Limb (tissue), 2 donors: ENCODE data around the gene SRRT.
"Not testable (repeated sequence)": the region's sequence is repeated elsewhere in the genome, so short reads cannot be mapped to it uniquely, and the experiment has no call there.

Experiments used
- DNase-seq, 2 donors: peaks; one replicate each; pipeline ENCODE4 v3.0.0-alpha.2; 2016; ENCODE audit errors: extremely low spot score in 2 of 2

SRRT gene

GRCh38 chr7:100854899-100855298 lies 20.0 kb upstream of the SRRT start:
- not testable (repeated sequence) for DNase-seq

DNA sequence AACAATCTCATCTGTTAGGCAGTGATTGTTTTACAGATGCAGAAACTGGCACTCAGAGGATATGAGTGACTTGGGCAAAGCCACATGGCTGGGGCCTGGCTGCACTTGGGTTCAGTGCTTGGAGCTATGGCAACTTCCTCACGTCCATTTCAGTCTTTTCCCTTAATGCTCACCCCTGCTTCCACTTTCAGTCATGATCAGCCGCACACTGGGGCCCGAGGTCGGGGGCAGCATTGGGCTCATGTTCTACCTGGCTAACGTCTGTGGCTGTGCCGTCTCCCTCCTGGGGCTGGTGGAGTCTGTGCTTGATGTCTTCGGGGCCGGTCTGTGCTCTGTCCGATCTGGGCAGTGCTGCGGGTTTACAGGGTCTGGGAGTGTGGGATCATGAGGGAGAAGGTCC lies 19.4 kb upstream of the SRRT start:
- DNase-seq: no peak

DNA sequence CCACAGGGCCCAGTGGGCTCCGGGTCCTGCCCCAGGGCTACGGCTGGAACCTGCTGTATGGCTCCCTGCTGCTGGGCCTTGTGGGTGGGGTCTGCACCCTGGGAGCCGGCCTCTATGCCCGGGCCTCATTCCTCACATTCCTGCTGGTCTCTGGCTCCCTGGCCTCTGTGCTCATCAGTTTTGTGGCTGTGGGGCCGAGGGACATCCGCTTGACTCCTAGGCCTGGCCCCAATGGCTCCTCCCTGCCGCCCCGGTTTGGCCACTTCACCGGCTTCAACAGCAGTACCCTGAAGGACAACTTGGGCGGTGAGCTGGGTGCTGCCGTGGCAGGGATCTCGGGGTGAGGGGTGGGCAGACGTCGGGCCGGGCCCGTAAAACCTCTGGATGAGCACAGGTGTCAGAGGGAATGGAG lies 18.0 kb upstream of the SRRT start:
- no peak for DNase-seq

- no peak for DNase-seq
Observed at GRCh38 chr7:100859856-100860255, 15.0 kb upstream of the SRRT start.

DNA sequence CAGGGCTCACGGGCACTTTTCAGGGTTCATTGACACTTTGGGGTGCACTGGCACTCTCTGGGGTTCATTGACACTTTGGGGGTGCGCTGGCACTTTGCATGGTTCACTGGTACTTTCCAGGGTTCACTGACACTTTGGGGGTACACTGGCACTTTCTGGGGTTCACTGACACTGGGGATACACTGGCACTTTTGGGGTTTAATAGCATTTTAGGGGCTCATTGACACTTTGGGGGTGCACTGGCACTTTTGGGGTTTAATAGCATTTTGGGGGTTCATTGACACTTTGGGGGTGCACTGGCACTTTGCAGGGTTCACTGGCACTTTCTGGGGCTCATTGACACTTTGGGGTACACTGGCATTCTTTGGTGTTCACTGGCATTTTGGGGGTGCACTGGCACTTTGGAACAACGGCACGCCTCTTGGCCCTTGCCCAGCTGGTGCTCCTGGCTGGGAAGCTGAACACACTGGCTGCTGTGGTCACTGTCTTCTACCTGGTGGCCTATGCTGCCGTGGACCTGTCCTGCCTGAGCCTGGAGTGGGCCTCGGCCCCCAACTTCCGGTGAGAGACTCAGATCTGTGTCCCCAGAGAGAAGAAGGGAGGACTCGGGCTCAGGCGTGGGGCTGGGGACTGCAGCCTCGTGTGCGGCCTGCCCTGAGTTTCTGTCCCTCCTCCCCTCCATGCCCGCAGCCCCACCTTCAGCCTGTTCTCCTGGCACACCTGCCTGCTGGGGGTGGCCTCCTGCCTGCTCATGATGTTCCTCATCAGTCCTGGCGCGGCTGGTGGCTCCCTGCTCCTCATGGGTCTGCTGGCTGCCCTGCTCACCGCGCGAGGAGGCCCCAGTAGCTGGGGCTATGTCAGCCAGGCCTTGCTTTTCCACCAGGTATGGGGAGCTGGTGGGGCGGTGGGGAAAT lies 13.9 kb upstream of the SRRT start:
- DNase-seq: no peak

DNA sequence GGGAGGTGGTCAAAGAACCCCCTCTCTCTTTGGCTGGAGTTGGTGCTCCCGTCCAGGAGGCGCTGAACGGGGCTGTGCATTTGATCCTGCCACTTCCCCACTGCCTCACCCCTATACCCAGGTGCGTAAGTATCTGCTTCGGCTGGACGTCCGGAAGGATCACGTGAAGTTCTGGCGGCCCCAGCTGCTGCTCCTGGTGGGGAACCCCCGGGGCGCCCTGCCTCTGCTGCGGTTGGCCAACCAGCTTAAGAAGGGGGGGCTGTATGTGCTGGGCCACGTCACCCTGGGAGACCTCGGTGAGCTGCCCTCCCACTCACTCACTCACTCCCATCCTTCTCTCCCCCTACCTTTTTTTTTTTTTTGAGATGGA lies 13.3 kb upstream of the SRRT start:
- no peak for DNase-seq

- no peak for DNase-seq
Observed at GRCh38 chr7:100863406-100863950, 11.4 kb upstream of the SRRT start.

- DNase-seq: no peak
Observed at GRCh38 chr7:100864263-100864845, 10.5 kb upstream of the SRRT start.

DNA sequence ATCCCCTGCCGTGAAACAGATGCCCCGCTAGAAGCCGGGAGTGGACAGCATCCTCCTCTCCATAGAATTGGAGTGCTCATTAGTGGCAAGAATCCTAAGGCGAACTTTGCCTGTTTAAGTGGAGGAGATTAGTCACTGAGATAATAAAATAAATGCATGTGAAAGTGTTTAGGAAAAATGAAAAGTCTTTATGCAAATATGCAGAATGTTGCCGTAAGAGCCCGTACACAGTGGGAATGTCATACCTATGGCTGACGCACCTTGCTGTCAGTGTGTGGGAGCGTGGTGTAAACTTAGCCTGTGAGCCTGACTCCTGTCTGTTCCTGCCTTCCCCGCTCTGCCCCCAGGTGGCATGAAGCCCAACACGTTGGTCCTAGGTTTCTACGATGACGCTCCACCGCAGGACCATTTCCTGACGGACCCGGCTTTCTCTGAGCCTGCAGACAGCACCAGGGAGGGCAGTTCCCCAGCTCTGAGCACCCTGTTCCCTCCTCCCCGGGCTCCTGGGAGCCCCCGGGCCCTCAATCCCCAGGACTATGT lies 9.5 kb upstream of the SRRT start:
- DNase-seq: no peak

GRCh38 chr7:100865938-100866728 lies 8.8 kb upstream of the SRRT start:
- peak in 1 of 2 donors; percentile 76 for DNase-seq

- DNase-seq: no peak
Observed at GRCh38 chr7:100866729-100867039, 8.2 kb upstream of the SRRT start.

DNA sequence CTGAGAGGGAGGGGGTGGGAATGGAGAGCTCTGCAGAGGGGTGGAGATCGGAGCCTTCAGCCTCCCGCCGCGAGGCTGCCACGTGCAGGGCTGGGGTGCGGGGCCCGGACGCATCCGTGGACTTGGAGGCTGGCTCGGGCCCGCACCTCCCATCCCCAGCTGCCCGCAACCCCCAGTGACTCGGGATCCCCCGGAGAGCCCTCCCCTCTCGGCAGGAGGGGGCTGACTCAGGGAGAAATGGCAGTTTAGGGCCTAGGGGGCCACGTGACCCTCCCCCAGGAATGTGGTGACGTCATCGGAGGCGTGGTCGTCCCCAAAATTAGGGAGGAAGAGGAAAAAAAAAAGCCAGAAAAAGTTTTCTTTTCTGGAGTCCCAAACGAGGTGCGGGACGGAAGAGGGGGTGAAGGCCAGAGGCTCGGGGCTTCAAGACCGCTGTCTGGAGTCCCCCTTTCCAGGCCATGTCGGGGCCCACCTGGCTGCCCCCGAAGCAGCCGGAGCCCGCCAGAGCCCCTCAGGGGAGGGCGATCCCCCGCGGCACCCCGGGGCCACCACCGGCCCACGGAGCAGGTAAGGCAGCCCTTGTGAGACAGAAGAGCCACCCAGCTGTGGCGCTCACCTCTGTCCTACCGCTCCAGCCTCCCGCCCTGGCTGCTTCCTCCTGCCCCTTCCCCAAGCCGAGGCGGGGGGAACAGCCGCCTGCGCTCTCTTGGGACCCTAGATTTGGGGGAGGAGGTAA lies 7.7 kb upstream of the SRRT start, which contains the start of gene TRIP6:
Gene TRIP6, plus strand, starts transcription at position 348 of the 736 bp plus-strand sequence. Its CDS starts 111 bp downstream, at position 459.
- DNase-seq: peak; percentile 87 to 93

DNA sequence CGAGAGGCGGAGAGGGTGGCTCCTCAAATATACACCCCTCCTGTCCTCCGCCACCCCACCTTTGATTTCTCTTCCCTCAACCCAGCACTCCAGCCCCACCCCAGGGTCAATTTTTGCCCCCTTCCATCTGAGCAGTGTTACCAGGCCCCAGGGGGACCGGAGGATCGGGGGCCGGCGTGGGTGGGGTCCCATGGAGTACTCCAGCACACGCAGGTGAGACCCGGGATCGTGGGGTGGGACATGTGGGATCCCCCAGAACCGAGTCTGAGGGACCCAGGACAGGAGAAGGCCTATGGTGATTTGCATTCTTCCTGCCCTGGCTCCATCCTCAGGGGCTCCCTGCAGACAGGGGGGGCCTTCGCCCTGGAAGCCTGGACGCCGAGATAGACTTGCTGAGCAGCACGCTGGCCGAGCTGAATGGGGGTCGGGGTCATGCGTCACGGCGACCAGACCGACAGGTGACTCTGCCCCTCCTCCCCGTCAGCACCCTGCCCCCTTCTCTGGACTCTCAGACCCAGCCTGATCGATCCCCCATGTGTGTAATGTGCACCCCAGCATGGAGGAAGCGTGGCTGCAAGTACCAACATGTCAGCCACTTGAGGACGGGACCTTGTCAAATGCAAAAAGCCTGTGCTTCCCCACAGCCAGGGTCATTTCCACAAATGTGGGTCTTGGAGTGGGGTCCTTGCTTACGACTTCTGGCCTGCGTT lies 7.0 kb upstream of the SRRT start:
- DNase-seq: peak in 1 of 2 donors; percentile 56

- no peak for DNase-seq
Observed at GRCh38 chr7:100873599-100874299, 1.2 kb upstream of the SRRT start.

DNA sequence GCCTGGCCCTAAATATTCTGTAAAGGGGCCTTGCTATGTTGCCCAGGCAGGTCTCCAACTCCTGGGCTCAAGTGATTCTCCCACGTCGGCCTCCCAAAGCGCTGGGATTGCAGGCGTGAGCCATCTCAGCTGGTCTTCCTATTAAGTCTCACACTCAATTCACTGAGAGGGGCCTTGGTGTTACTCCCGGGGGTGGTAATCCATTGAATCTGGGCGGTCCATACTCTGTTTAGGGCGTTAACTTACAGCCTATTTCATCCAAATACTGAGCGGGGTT lies 665 bp upstream of the SRRT start:
- no peak for DNase-seq

DNA sequence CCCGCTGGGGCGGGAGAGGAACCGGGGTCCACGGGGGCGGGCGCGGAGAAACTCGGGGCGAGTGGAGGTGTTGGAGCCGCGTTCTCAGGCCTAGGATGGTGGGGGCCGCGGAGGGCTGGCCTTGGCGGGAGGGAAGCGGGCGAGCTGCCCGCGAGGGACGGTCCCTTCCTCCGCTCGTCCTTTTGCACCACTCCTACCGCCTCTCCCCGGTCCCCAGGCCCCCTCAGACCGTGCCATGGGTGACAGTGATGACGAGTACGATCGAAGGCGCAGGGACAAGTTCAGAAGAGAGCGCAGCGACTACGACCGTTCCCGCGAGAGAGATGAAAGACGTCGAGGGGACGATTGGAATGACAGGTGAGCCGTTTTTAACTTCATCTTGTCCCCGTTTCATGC lies 451 bp downstream of the SRRT start:
- no peak for DNase-seq

DNA sequence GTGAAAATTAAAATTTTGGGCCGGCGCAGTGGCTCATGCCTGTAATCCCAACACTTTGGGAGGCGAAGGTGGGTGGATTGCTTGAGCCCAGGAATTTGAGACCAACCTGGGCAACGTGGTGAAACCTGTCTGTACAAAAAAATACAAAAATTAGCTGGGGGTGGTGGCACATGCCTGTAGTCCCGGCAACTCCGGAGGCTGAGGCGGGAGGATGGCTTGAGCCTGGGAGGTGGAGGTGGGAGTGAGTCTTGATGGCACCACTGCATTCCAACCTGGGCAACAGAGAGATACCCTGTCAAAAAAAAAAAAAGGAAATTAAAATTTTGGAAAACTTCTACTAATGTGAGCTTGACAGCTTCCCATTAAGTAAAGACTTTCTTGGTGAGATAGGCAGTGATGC lies 3.1 kb downstream of the SRRT start:
- DNase-seq: no peak

GRCh38 chr7:100878685-100879084 lies 3.8 kb downstream of the SRRT start:
- DNase-seq: no peak

- DNase-seq: no peak
Observed at GRCh38 chr7:100879685-100880261, 4.9 kb downstream of the SRRT start.

GRCh38 chr7:100880645-100881044 lies 5.7 kb downstream of the SRRT start:
- DNase-seq: no peak
